ENCODE measurements around the gene DUSP1. TPM values are rescaled to one million over a fixed set of nuclear protein-coding genes. Genes with fewer than 3 reads are reported as not detected.
A peak's percentile ranks its signal among the peaks of the same experiment; 100 is the strongest.

Gene DUSP1
- total and polyA plus RNA-seq, 9 of the 15 experiments (the other 6 are each of a cell fraction or from before 2014, with no cell fraction given) = 2.1 to 14.2 (median 8.5) TPM

- TF ChIP-seq, protein P1, sequence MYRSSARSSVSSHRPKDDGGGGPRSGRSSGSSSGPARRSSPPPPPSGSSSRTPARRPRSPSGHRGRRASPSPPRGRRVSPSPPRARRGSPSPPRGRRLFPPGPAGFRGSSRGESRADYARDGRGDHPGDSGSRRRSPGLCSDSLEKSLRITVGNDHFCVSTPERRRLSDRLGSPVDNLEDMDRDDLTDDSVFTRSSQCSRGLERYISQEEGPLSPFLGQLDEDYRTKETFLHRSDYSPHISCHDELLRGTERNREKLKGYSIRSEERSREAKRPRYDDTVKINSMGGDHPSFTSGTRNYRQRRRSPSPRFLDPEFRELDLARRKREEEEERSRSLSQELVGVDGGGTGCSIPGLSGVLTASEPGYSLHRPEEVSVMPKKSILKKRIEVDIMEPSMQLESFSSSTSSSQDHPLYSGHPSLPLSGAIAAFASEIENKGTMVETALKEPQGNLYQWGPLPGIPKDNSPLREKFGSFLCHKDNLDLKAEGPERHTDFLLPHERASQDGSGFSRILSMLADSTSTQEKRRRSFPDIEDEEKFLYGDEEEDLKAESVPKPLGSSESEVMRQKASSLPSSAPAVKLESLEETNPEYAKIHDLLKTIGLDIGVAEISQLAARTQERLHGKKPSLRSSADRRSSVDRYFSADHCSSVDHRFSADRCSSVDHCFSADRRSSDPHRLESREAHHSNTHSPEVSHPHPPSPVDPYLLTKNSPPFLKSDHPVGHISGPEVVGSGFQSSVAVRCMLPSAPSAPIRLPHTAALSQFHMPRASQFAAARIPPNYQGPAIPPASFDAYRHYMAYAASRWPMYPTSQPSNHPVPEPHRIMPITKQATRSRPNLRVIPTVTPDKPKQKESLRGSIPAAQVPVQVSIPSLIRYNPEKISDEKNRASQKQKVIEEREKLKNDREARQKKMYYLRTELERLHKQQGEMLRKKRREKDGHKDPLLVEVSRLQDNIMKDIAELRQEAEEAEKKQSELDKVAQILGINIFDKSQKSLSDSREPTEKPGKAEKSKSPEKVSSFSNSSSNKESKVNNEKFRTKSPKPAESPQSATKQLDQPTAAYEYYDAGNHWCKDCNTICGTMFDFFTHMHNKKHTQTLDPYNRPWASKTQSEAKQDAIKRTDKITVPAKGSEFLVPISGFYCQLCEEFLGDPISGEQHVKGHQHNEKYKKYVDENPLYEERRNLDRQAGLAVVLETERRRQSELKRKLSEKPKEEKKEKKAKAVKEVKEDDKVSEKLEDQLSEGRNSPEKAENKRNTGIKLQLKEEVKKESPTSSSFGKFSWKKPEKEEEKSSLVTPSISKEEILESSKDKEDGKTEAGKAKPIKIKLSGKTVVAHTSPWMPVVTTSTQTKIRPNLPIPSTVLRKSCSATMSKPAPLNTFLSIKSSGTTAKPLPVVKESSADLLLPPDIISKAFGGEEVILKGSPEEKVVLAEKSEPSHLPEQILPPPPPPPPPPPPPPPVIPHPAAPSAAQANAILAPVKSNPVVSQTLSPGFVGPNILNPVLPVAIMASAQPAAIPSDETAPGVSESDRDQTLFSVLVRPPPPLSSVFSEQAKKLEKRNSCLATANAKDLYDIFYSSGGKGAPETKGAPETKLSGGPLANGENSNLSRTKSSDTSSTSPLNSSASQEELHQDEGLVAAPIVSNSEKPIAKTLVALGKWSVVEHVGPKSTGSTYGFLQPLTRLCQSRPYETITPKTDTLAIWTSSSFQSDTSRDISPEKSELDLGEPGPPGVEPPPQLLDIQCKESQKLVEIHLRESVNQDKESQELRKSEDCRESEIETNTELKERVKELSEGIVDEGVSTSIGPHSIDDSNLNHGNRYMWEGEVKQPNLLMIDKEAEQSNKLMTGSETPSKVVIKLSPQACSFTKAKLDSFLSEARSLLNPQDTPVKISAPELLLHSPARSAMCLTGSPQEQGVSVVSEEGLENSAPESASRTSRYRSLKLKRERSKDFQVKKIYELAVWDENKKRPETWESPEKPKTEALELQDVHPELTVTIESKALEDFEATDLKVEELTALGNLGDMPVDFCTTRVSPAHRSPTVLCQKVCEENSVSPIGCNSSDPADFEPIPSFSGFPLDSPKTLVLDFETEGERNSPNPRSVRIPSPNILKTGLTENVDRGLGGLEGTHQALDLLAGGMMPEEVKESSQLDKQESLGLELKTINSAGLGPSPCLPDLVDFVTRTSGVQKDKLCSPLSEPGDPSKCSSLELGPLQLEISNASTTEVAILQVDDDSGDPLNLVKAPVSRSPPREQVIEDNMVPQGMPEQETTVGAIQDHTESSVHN (IDR thresholded peaks at IDR 0.05; ENCODE audit: borderline replicate concordance in 1 of 2, low read depth in 1 of 2) = no peak
- TF ChIP-seq, protein P2, sequence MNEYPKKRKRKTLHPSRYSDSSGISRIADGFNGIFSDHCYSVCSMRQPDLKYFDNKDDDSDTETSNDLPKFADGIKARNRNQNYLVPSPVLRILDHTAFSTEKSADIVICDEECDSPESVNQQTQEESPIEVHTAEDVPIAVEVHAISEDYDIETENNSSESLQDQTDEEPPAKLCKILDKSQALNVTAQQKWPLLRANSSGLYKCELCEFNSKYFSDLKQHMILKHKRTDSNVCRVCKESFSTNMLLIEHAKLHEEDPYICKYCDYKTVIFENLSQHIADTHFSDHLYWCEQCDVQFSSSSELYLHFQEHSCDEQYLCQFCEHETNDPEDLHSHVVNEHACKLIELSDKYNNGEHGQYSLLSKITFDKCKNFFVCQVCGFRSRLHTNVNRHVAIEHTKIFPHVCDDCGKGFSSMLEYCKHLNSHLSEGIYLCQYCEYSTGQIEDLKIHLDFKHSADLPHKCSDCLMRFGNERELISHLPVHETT (CRISPR knock-in tag; conservative IDR thresholded peaks at IDR 0.05 in 1 of 2, IDR thresholded peaks at IDR 0.05 in 1 of 2) = peak in 1 of 2 experiments; percentile 79; a peak in 2 of 4 replicates
- TF ChIP-seq ZNF655 (CRISPR knock-in tag; IDR thresholded peaks at IDR 0.05) = no peak
- peak; percentile 36; the same call in 1 of the 2 replicates for TF ChIP-seq CREB3L1 (IDR thresholded peaks at IDR 0.05; ENCODE audit: borderline replicate concordance, low read depth)
- TF ChIP-seq KDM2B (CRISPR knock-in tag; IDR thresholded peaks at IDR 0.05) = no peak
- 0 out of 2 replicates have a peak, but pooled peaks have one; percentile 15 for TF ChIP-seq ZNF165 (CRISPR knock-in tag; IDR thresholded peaks at IDR 0.05; ENCODE audit: borderline replicate concordance)
- TF ChIP-seq CHCHD3 (CRISPR knock-in tag; IDR thresholded peaks at IDR 0.05) = no peak
- no peak for TF ChIP-seq ELF4 (CRISPR knock-in tag; IDR thresholded peaks at IDR 0.05)
- TF ChIP-seq SETDB1 (IDR thresholded peaks at IDR 0.05; ENCODE audit: low read length) = no peak
- no peak for TF ChIP-seq ZNF75A (CRISPR knock-in tag; IDR thresholded peaks at IDR 0.05)
- TF ChIP-seq TFAM (CRISPR knock-in tag; conservative IDR thresholded peaks at IDR 0.05) = no peak
- no peak for TF ChIP-seq GATAD2B (IDR thresholded peaks at IDR 0.05; ENCODE audit: borderline replicate concordance)
- TF ChIP-seq HCFC1 (IDR thresholded peaks at IDR 0.05; ENCODE audit: low read depth, low read length) = no peak
- TF ChIP-seq SNRNP70 (optimal IDR thresholded peaks at IDR 0.05; ENCODE audit: low read depth, low read length) = no peak
Measured at GRCh38 chr5:172806897-172807672, 36.1 kb upstream of the DUSP1 start (continued).
